HG03045 (cell line): ENCODE data around the gene LSAMP.
"Not testable (repeated sequence)": the region's sequence is repeated elsewhere in the genome, so short reads cannot be mapped to it uniquely, and the experiment has no call there.

Experiments
- ATAC-seq: cut with Tn5 transposase; IDR thresholded peaks from one replicate; pipeline ENCODE4 v1.9.1; 2021; ENCODE audit warnings: mild to moderate bottlenecking, moderate library complexity; ENCODE audit not compliant: unreplicated experiment

Gene LSAMP

DNA sequence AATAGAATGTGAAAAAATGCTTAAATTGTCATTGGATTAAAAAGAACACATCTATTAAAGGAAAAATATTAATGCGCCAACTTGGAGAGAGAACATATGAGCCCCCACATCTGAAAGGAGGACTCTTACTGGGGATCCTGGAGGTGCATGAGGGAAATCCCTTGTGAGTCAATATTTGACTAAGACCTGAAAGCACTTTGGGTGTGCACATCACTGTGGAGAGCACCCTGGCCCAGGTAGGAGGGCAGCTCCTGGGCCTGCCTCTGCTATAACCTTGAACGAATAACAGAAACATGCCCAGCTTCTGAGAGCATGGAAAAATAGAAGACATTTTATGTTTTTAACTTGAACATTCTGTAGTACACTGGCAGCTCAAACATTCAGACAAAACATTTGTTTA, 622.2 kb downstream of the LSAMP start:
- ATAC-seq: no peak

- ATAC-seq: no peak
Measured at GRCh38 chr3:115822579-115822978, 622.7 kb downstream of the LSAMP start.

GRCh38 chr3:115819785-115820384, 625.4 kb downstream of the LSAMP start:
- ATAC-seq: peak; percentile 93

GRCh38 chr3:115814778-115815380, 630.4 kb downstream of the LSAMP start:
- peak; percentile 53 for ATAC-seq

- ATAC-seq: no peak
Measured at GRCh38 chr3:115814006-115814405, 631.3 kb downstream of the LSAMP start.

DNA sequence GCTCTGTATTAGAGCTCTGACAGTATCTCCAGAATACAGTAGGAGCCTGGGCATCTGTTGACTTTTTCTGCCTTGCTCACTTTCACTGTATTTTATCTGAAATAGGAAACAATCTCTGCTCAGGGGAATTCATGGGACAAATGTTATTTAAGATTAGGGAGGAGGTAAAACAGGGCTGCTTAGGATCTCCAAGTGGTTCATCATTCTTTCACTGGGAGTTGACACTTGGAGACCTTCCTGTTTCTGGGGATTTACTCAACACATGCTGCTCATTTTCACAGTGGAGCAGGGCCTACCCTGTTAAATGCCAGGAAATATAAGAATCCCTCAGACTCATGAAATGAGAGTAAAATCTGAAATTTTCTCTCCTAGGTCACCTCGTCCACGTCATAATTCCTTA, 636.5 kb downstream of the LSAMP start:
- ATAC-seq: no peak

GRCh38 chr3:115808244-115808643, 637.0 kb downstream of the LSAMP start:
- no peak for ATAC-seq

DNA sequence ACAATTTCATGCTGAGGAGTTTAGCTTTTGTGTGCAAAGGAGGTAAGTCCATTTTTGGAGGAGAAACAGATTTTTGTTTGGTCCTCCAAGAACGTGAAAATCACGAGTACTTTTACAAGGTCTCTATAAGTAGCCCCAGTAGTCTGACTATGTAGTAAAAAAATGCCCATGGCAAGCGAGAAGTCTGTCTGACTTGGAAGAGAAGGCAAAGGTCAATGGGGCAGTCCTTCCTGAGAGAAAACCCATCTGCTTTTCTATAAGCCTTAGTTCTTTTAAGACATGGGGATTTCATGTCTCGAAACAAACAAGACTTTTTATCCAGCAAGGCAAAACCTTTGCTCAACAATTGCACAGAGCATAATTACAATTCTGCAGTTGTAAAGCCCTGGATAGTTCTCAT, 638.8 kb downstream of the LSAMP start:
- ATAC-seq: no peak

GRCh38 chr3:115805520-115805919, 639.8 kb downstream of the LSAMP start:
- no peak for ATAC-seq

DNA sequence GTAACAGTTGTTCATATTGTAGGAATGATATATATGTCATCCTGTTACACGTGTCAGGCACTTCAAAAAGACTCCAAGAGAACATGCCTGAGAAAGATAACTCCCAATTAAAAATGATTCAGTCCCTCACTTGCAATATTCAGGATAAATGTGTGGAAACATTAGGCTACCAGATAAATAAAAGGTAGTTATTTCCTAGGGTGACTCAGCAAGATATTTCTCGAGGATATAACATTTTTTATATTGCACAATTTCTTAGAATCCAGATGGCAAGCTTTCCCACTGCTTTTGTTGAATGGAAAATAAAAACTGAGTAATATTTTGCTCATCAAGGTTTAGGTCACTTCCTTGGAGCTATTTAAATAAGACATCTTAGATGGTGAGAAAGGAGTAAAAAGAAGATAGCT, 640.6 kb downstream of the LSAMP start:
- ATAC-seq: no peak

DNA sequence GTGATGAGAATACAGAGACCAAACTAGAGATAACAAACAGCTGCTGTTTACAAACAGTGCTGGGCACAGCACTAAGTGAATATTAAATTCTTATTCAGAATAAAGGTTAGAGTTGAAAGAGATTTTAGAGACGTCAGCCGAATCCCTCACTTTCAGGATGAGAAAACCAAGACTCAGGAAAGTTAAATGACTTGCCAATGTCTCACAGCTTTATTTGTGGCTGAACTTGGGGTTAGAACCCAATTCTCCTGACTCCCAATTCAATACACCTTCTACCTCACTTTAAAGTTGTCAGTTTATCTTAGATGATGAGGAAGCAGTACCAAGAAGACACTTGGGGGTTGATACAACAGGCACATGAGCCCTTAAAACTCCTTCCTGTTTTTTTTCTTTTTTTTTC, 641.1 kb downstream of the LSAMP start:
- no peak for ATAC-seq

GRCh38 chr3:115803661-115804060, 641.6 kb downstream of the LSAMP start:
- ATAC-seq: no peak

- no peak for ATAC-seq
Measured at GRCh38 chr3:115800489-115801075, 644.7 kb downstream of the LSAMP start.

DNA sequence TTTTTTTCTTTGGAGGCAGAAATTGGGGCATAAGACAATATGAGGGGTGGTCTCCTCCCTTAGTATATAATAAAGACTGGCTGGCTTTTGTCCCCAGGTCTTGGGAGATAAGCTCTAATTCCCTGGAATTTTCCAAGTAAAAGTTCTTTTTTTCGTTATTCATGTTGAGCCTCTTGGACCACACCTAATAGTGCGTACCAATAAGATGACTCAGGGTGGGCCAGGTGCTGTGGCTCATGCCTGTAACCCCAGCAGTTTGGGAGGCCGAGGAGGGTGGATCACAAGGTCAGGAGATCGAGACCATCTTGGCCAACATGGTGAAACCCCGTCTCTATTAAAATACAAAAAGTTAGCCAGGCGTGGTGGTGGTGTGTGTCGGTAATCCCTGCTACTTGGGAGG, 645.2 kb downstream of the LSAMP start:
- not testable (repeated sequence) for ATAC-seq

GRCh38 chr3:115792206-115792955, 652.9 kb downstream of the LSAMP start:
- no peak for ATAC-seq

- ATAC-seq: not testable (repeated sequence)
Measured at GRCh38 chr3:115791271-115792153, 653.8 kb downstream of the LSAMP start.

DNA sequence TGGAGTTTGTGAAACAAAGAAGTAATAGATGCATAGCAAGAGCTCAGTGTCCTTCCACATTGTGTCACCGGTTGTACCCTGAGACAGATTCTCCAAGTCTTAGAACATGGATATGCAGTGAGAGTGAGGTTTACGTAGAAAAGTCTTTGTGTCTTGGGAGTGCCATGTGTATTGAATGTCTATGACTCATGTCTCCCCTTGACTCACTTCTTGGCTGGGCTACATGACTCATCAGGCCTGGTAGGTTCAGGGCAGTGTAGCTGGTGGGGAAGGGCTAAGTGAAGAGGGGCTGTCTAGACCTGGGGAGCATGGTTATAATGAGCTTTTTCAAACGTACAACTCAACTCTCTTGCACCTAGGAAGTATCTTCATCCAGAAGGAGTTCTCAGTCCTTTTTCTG, 654.5 kb downstream of the LSAMP start:
- no peak for ATAC-seq

- ATAC-seq: no peak
Measured at GRCh38 chr3:115789481-115789880, 655.8 kb downstream of the LSAMP start.

DNA sequence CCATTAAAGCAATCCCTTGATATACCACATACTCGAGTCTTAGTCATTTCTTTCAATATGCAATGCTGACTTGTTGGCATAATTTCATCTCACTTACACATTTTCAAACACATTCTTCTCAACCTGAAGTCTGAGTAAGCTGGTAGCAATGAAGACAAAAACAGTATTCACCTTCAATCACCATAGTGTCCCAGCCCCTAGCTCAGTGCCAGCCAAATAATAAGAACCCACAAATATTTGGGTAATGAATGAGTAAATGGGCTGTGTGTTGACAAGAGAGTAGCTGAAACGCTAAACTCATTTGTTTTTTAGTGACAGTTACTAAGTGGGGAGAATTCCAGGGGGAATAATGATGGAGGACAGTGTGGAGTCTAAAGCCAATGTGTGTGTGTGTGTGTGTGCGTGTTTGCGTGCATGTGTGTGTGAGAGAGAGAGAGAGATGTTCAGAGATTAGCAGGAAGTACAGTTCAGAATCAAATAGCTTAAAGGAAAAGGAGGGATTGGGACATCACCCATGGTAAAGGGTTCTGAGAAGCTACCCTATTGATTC, 656.3 kb downstream of the LSAMP start:
- no peak for ATAC-seq

- ATAC-seq: no peak
Measured at GRCh38 chr3:115787818-115788217, 657.5 kb downstream of the LSAMP start.

DNA sequence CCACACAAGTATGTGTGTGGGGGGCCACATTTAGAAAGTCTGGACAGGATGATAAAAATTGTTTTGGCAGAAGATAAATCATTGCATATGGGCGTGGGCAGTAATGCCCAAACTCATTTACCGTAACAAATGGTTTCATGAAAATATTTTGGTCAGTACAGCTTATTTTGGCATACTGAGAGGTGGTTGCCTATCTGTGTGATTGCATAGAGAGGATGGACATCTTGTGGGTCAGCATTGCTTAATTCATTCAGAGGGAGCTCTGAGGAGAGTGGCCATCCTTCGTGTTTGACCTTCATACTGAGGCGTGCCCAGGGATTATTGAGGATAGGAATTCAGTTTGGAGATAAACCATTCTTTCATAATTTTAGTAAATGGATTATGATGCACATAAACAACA, 659.5 kb downstream of the LSAMP start:
- ATAC-seq: no peak
